HG03064 (cell line): ENCODE results near the gene TRA2B.

Experiments used
- ATAC-seq: cut with Tn5 transposase; IDR thresholded peaks from one replicate; pipeline ENCODE4 v1.9.1; 2021; ENCODE audit warnings: low read depth; ENCODE audit not compliant: unreplicated experiment

The TRA2B gene

DNA sequence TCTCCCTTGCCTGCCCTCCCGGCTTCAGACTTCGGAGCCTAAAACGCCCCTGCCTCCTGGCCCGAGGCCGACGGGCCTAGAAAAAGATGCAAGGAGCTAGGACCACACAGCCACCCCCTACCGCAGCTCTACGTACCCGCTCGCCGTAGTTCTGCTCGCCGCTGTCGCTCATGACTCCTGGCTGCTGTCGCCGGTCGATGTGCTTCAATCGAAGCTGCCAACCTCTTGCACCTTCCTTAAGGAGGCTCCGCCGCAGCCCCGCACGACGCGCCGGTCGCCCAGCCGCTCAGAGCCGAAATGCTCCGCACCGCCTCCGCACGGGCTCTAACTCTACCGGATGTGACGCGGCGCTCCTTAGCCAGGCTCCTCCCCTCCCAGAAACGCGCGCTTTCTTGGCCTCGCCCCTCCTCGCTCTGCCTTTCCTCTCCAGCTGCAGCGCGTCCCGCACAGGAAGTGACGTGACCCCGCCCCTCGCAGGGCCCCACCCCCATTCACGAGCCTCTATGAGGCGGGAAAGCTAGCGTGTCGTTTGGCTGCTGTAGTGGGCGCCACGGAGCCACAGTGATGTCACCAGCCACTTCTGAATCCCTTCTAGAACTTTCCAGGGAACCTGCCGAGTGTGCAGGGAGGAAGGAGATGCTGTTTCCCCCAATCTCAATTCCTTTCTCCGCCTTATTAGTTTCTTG is at the start of gene TRA2B:
TSS of gene TRA2B (minus strand) at position 326 of the 686 bp plus-strand sequence. CDS start at position 172, 154 bp downstream.
- peak; percentile 97 for ATAC-seq

DNA sequence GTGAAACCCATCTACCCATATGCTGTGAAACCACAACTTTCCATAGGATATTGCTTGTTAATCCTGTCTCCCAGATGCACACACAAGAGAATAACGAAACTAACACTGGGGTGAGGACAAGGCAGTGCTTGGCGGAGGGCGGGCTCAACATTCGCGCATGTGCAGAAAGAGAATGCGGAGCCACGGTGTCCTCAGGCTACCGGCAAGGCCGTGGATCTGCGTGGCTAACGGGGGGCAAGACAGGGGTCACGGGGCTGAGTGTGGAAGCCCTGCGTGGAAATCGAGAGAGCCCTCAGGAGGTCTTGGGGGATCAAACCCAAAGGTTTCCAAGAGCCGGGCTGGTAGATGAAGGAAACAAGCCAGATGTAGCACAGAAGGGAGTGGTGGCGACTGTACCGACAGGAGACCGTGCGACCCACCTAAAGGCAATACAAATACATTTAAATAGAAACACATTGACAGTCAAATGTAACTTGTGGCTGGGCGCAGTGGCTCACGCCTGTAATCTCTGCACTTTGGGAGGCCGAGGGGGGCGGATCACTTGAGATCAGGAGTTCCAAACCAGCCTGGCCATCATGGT is 48.5 kb upstream of the TRA2B start:
- ATAC-seq, result no peak

DNA sequence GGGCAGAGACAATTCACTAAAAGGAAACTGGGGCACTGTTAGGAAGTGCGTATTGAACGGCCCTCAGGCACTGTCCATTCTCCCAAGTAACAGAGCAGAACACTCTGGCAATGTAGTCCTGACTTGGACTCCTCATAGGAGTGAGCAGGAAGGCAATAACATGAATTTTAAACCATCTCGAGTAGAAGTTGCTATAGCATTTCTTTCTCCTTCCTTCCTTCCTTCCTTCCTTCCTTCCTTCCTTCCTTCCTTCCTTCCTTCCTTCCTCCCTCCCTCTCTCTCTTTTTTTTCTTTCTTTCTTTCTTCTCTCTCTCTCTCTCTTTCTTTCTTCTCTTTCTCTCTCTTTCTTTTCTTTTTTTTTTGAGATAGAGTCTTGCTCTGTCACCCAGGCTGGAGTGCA is 46.4 kb upstream of the TRA2B start:
- ATAC-seq, result no peak

DNA sequence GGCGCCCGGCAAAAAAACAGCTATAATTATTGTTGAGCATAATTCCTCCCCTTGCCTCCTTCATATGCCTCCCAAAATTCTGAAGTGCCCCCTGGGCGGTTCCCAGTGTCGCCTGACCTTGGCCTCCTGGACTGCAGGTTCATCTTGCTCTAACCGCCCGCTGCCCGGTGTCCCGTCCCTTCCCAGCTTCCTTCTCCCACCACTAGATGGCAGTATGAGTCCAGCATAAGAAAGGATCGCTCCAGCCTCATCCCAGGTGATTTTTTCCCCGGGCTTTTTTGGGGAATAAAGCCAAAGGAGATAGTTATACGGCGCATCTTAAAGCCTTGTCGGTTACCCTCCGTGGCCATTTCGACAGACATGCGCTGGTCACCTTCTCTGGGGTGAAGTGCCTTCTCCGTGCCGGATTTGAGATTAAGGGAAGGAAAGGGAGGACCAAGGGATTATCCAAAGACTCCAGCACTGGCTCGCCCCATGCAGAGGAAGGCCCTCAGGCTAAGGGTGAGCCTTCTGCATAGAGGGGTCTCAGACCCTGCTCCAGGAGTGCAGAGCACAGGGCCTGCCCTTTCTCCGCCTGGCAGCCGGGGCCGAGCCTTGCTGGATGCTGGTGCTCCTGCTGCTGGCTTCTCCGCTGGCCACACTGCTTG is 45.8 kb upstream of the TRA2B start:
- ATAC-seq, result no peak

DNA sequence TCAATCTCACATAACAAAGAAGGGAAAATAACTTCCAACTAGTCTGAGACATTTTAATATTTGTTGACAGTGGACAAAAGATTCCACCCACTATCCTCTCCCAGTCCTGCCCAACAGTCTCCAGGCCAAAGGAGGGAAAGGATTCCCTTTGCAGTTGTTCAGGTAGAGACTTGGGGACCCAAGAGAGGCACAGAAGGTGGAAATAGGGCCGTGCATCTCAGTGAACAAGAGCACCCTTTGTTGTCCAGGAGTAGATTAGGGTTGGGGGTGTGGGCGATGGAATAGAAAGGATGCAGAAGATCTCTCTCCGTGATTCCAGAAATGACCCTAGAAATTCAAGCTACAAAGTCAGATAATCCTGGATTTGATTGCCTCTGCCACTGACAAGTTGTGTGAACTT is 44.8 kb upstream of the TRA2B start:
- no peak for ATAC-seq

DNA sequence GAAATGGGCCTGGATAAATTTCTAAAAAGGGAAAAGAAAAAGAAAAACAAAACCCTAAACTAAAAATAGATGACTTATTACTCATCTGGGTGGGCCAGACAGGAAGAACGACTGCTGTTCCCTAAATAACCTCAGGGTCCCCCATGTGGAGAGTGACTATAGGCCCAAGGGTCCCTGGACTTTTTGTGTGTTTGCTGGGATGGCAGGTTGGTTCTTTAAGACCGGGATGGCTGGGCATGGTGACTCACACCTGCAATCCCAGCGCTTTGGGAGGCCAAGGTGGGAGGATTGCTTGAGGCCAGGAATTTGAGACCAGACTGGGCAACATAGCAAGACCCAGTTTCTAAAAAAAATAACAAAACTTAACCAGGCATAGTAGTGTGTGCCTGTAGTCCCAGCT is 43.8 kb upstream of the TRA2B start:
- no peak for ATAC-seq

DNA sequence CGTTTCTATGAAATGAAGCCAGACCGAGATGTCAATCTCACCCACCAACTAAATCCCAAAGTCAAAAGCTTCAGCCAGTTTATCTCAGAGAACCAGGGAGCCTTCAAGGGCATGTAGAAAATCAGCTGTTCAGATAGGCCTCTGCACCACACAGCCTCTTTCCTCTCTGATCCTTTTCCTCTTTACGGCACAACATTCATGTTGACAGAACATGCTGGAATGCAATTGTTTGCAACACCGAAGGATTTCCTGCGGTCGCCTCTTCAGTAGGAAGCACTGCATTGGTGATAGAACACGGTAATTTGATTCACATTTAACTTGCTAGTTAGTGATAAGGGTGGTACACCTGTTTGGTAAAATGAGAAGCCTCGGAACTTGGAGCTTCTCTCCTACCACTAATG is 41.9 kb upstream of the TRA2B start:
- no peak for ATAC-seq

DNA sequence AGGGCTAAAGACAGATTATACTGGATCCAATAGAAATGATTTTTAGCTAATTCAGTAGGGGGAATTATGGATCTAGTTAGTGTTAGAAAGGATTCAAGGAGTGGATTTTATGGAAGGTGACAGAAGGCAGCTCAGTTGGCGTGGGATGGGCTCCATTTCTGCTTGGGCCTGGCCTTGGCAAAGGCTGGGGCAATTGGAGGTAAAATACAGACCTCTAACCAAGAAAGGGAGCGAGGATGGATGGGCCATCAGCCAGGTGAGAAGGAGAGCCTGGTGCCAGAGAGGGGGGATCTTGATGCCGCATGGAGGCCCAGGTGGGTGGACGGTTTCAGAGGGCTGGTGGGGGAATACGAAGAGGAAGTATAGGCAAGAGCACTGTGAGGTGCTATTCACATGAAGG is 40.7 kb upstream of the TRA2B start:
- ATAC-seq, result no peak

DNA sequence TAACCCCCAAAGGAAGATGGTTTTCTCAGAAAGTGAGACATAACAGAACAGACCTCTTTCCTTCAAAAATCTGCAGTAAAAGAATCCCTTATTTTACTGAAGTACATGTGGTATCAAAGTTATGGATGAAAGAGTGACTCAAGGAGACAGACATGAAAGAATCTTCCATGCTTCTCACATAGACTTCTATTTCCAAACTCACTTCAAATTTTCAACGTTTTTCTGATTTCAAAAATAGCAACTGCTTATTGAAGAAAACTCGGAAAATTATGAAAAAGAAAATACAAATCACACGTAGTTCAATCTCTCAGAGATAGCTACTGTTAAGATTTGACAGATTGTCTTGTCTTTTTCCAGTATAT is 39.8 kb upstream of the TRA2B start:
- no peak for ATAC-seq

DNA sequence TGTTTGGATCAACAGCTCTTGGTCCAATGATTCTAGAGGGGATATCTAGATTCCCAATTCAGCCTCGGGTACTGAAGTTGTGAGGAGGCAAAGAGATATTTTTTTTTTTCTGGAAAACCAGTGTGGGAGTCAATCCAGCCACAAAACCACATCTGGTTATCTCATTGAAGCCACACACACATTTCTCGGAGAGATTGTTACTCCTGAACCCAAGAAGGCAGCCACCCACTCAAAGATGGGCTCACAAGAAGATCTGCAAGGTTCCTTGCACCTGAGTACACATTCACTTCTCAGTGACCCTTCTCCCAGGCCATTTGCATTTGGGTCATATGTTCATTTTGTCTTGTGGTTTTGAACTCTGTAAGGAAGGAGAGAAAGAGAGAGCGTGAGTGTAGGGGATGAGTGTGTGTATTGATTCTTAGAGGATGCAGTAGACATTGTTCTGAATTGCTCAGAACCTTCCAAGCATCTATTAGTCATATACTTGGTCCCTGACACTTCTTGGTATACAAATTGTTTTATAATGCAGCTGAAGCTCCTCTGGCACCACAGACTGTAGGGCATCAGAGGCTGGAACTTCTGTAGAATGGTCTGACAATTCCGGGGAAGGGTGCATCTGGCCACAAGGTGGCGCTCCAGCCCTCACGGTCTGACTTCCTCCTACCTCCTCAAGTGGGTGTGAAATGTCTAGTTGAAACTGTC is 39.3 kb upstream of the TRA2B start:
- ATAC-seq, result no peak

DNA sequence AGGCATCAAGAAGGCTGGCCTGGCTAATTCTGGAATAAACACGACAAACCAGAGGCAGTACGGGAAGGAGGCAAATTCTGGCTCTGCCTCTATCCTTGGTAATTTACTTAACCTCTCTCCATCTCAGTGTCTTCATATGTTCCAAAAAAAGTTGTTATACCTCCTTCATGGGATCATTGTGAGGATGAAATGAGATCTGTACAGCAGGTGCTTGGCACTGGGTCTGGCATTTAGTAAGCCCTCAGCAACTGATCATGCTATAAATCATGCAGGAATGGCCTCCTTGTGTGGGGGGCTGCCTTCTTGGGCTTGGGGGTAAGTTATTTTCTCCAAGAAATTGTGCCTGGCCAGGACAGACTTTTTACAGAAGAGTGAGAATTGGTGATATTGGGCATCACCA is 38.3 kb upstream of the TRA2B start:
- no peak for ATAC-seq

DNA sequence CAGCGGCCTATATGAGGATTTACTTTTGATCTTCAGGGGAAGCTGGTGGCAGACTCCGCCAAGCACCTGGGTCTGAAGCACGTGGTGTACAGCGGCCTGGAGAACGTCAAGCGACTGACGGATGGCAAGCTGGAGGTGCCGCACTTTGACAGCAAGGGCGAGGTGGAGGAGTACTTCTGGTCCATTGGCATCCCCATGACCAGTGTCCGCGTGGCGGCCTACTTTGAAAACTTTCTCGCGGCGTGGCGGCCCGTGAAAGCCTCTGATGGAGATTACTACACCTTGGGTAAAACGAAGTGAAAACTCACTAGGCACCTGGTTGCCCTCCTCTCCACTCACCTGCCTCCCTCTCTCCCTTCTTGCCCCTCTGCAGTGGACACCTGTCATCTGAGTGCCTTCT is 33.8 kb upstream of the TRA2B start:
- ATAC-seq, result no peak

DNA sequence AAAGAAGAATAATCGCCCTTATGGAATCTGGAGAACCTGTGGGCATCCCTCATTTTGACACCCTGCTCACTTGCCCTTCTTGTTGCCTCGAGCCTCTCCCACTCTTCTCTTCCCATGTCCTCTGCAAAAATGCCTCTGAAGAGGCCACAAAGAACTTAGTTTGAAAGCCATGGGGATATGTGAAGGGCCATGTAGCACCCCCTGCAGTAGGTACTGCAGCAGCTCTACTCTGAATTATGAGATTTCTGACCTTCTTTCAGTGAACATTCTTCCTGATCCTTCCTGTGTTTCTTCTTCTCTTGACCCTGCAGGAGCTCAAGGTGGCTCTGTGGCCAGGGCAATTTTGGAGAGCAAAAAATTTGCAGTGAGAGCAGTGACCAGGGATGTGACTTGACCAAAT is 30.4 kb upstream of the TRA2B start:
- no peak for ATAC-seq

DNA sequence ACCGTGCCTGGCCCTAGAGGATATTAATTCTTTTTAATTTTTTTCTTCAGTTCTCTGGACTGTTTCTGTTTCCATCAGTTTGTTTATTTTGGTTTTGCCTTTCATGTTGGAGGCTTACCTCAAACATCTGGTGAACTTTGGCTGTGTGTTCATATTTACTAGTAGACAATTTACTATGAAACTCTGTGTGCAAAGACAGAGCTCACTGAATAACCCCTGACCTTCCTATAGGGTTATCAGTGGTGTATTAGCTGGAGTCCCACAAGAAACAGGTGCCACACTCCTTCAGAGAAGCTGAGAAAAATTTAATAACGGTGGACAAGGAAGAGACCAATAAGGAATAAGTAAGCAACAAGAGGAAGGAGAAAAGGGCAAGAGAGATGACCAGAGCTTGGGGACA is 28.8 kb upstream of the TRA2B start:
- no peak for ATAC-seq

DNA sequence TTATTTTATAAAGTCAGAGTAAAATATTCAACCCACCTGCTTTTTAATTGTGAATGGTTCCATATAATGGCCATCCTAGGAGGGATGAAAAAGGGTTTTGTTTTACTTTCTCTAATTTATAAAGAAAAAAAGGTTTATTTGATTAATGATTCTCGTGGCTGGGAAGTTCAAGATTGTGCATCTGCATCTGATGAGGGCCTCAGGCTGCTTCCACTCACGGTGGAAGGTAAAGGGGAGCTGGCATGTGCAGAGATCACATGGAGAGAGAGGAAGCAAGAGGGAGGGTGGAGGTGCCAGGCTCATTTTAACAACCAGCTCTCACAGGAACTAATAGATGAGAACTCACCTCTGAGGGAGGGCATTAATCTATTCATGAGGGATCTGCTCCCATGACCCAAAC is 27.7 kb upstream of the TRA2B start:
- no peak for ATAC-seq

DNA sequence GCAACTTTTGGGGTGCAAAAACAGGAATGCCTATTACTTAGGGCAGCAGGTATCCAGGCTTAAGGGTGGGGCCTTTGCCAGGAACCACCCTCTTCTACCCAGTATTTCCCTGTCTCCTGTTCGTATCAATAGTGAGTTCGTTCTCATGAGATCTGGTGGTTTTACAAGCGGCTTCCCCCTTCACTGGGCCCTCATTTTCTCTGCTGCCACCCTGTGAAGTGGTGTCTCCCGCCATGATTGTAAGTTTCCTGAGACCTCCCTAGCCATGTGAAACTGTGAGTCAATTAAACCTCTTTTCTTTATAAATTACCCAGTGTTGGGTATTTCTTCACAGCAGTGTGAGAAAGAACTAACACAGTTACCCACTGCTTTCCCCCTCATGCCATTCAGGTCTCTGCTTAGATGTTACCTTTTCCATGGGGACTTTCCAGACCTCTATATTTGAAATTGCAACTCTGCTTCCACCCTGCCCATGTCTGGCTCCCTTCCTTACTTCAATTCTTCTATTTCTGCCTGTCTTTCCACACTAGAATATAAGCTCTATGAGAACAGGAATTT is 23.9 kb upstream of the TRA2B start:
- ATAC-seq, result no peak

DNA sequence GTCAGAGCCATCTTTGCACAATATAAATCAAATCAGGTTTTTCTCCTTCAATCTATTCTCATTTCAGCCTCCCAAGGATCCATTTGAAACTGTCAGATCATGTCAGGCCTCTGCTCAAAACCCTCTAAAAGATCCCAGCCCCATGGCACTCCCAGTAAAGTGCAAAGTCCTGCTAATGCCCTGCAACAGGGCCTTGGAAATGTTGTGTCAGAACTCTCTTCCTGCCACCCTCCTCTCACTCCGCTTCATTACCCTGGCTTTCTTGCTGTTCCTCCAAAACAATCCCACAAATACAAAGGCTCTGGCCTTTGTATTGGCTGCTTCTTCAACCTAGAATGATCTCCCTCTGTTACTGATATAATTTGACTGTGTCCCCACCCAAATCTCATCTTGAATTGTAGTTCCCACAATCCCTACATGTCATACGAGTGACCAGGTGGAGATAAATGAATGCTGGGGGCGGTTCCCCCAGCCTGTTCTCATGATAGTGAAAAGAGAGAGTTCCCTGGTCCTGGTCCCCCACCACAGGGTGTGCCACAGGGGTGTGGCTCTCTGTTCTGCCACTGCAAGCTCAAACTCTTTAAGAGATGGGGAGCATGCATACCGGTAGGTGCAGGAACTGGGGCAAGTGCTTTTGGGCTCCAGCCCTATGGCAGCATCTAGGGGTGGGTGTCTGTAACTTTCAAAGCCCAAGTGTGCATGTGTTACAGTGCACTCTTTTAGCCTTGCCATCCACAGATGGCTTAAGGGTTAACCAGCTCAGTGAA is 22.9 kb upstream of the TRA2B start:
- ATAC-seq, result no peak

DNA sequence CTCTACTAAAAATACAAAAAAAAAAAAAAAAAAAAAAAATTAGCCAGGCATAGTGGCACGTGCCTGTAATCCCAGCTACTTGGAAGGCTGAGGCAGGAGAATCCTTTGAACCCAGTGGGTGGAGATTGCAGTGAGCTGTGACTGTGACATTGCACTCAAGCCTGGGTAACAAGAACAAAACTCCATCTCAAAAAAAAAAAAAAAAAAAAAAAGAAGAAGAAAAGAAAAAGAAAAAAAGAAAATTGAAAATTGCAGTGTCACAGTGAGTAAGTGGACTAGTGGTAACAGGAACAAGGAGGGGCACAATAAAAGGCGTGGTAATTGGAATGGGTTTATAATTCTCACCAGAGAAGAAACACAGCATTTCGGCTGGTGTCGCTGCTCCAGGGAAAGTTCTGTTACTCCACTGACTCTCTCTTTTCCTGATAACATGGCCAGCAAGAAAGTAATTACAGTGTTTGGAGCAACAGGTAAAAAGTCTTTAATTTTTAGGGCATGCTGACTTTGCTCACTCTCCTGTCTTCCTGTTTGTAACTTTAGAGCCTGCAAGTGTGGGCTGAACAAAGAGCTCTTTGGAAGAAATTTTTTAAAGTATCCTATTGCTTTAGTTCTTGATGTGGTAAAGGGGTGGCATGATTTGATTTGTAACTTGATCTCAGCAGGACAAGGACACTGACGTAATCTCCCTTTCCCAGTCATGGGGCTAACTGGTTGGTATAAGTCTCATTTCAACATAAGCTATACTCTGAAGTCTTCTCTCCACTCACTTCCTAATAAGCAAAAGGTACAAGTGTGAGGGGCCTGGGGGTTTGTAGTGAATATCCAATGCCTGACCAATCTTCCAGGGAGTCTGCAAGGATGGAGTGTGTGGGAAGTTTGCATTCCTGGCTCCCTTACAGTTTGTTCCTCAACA is 22.1 kb upstream of the TRA2B start:
- no peak for ATAC-seq

DNA sequence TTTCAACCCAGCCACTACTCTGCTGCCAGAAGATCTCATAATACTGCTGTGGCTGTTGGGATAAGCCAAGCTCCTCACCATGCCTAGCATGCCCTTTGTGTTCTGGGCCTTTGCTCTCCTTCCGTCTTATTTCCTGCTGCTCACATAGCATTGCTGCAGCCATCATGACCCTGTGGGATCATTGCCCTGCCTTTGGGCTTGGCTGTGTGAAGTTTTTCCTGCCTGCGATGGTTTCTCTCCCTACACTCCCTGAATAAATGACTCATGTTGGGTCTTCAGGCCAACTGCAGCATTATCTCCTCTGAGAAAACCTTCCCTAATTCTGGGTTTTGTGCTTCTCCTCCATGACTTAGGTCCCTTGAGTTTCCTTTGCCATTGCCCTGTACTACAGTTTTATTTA is 20.8 kb upstream of the TRA2B start:
- no peak for ATAC-seq

DNA sequence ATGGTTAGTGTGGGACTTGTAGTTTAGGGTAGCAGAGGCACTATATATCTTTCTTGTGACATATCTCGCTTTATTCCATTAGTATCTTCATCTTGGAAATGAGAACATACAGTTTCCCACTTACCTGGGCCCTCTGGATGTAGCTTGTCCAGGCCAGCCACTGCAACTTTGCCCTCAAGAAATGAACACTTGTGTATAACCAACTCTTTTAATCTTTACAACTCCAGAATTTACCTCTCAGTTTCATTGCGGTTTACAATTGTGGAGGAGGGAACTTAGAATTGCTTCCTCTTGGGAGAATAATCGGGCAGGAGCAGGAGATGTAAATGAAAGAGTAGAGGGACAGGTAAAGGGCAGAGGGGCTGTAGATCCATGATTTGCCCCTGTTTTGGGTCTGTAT is 18.4 kb upstream of the TRA2B start:
- ATAC-seq, result no peak
